NCI-H146 (cell line): ENCODE measurements around the gene IWS1.
"Not testable (repeated sequence)": the region's sequence is repeated elsewhere in the genome, so short reads cannot be mapped to it uniquely, and the experiment has no call there.

Experiments used
- DNase-seq: peaks from one replicate; lab custom pipeline; 2025; lab: John Stamatoyannopoulos, UW

The IWS1 gene

GRCh38 chr2:127526132-127527000, at the start of gene IWS1:
TSS of gene IWS1 (minus strand) at chr2:127526489. CDS start at chr2:127526208, 281 bp downstream.
- peak; percentile 98 for DNase-seq

- DNase-seq, result no peak
Observed at GRCh38 chr2:127575941-127576432, 49.7 kb upstream of the IWS1 start.

DNA sequence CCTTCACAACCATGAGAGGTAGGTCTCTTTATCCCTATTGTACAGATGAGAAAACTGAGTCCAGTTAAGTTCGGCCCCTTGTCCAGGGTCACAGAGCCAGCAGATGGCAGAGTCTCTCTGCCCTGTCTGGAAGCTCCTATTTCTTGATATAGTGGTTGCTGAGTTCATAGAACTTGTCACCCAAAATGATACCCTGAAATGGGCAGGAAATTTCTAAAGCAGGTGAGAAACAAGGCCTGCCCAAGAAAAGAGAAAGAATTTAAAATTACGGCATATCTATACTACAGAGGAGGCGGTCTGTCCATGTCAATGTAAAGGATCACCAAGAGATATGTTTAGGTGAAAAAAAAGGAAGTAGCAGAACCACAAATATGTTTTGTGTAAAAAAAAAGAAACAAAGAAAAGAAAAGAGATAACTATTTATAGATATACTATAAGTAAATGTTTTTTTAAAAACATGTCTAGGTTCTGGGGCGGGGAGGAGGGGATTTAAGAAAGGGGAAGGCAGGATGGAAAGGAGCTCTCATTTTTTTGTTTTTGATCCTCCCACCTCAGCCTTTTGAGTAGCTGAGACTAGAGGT, 49.0 kb upstream of the IWS1 start:
- DNase-seq, result no peak

DNA sequence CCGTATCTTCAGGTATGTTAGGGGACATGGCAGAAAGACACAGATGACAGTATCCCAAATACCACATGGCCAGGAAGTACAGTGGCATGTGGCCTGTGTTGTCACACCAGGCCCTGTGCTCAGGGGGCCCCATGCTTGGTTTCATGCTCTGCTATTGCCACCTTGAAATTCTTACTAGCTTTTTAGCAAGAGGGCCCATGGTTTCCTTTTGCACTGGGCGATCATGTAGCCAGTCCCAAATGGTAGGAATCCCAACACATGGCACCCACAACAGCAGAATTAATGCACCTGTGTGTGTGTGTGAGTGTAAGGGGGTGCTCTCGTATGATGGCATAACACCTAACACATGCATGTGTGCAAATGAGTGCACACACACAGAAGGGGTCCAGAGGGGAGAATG, 48.4 kb upstream of the IWS1 start:
- DNase-seq, result no peak

DNA sequence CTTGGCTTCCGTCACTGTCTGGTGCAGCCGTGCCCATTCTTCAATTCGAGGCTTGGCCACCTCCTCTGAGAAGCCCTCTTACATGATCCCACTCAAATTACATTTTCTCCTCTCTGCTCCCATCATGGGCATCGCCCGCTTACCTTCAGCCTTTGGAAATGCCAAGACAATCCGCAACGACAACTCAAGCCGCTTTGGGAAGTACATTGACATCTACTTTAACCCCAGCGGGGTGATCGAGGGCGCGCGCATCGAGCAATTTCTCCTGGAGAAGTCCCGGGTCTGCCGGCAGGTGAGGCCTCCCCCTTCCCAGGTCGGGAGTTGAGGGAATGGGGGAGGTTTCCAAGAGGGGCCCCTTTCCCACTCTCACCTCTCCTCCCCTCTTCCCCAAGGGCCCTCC, 47.5 kb upstream of the IWS1 start:
- DNase-seq, result no peak

- no peak for DNase-seq
Observed at GRCh38 chr2:127573298-127573697, 47.0 kb upstream of the IWS1 start.

- no peak for DNase-seq
Observed at GRCh38 chr2:127572841-127573240, 46.6 kb upstream of the IWS1 start.

DNA sequence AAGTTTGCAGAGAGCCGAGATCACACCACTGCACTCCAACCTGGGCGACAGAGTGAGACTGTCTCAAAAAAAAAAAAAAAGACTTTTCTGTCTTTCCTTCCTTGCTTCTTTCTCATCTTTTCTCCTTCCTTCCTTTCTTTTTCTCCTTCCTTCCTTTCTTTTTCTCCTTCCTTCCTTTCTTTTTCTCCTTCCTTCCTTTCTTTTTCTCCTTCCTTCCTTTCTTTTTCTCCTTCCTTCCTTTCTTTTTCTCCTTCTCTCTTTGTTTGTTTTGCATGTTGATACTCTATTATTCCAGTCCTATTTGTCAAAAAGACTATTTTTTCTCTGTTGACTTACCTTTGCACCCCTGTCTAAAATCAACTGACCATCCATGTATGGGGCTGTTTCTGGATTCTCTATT, 46.1 kb upstream of the IWS1 start:
- not testable (repeated sequence) for DNase-seq

- no peak for DNase-seq
Observed at GRCh38 chr2:127570282-127571250, 44.3 kb upstream of the IWS1 start.

- no peak for DNase-seq
Observed at GRCh38 chr2:127569666-127570065, 43.4 kb upstream of the IWS1 start.

DNA sequence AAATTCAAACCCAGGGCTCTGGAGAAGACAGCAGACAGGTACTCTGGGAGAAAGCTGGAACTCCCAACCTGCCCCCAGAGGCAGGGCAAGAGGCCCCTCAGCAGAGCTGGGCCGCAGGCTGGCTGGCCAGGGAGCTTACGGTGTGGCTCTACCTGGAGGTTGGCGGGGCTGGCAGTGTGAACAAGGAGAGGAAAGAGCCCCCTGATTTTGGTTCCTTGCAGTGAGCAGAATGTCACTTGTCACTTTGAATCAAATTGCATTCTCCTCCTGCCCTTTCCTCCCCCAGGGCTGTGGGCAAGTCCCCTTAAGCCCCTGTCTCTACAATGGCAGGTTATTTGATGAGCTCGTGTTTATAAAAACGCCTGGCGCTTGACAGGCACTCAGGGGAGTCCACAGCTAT, 41.8 kb upstream of the IWS1 start:
- no peak for DNase-seq

DNA sequence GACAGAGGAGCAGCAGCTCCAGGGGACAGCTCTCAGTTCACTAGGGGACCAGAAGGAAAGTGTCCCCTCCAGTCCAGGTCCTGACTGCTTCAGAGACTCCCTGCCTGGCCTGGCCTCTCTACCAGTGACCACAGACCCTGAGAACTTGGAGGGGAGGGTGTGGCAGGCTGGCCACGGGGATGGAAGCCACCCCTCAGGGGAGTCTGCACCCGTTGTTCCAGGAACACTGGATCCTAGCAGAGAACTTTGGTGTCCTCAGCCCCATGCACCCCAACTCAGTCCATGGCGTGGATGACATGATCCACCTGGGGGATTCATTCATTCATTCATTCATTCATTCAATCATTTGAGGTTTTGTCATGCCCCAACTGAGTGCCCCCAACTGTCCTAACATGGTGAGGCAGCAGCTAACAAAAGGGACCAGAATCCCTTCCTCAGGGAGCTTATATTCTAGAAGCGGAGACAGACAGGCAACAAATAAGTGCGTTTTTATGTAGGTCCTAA, 41.1 kb upstream of the IWS1 start:
- DNase-seq, result no peak

DNA sequence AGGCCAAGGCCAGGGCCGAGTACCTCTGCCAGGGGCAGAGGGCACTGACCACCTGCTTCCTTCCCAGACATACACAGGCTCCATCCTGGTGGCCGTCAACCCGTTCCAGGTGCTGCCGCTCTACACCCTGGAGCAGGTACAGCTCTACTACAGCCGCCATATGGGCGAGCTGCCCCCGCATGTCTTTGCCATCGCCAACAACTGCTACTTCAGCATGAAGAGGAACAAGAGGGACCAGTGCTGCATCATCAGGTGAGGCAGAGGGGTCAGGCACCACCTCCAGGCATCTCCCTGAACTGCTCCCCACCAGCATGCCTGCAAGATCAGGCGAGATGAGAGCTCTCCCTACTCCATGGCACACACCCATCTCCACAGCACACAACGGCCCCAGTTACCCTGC, 40.3 kb upstream of the IWS1 start:
- no peak for DNase-seq

GRCh38 chr2:127566139-127566417, 39.8 kb upstream of the IWS1 start:
- DNase-seq, result no peak

GRCh38 chr2:127565261-127566138, 39.2 kb upstream of the IWS1 start:
- DNase-seq, result no peak

DNA sequence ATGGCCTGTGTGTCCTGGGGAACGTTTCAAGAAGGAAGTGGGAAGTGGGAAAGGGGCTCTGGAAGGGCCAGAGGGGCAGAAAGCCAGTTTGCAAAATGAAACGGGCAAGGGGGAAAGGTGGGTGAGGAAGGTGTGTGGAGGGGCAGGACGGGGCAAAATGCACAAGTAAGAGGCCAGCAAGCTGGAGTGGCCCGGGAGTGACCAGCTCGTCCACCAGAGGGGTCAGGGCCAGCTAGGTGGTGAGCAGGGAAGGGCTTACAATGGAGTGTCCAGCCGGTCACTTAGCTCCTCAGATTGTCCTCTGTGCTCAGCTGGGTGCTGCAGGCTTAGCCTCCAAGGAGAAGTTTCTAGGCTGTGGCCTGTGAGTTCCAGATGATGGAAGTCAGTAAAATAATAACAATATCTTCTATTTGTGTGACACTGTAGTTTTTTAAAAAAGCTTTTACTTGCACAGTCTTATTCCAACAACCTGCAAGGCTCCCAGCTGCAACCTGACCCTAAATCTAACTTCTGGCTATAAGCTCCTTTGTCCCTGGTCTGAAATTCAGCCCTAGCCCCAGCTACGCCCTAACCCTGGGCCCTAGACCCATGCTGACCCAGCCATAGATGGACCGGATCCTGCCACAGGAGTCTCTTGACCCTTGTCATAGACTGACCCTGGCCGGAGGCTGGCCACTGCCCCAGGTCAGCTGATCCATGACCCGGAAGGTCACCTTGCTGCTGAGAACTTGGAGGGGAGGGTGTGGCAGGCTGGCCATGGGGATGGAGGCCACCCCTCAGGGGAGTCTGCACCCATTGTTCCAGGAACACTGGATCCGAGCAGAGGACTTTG, 38.4 kb upstream of the IWS1 start:
- no peak for DNase-seq

- DNase-seq, result no peak
Observed at GRCh38 chr2:127563458-127564428, 37.5 kb upstream of the IWS1 start.

GRCh38 chr2:127562936-127563335, 36.6 kb upstream of the IWS1 start:
- DNase-seq, result no peak

DNA sequence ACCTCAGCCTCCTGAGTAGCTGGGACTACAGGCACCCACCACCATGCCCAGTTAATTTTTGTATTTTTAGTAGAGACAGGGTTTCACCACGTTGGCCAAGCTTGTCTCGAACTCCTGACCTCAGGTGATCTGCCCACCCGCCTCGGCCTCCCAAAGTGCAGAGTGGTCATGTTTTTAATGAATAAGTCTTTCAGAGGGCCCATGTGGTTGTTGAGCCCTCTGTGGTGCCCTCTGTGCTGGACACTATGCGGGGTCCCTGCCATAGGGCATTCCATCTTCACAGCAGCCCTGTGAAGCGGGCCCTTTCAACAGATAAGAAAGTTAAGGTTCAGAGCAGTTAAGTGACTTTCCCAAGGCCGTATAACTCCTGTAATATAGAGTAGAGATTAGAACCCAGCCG, 35.1 kb upstream of the IWS1 start:
- DNase-seq, result no peak
